Gastroesophageal sphincter (tissue), 3 donors: ENCODE measurements around the gene KIF13A.

Experiments used
- CTCF ChIP-seq, 4 experiments: fragments of 200-600 bp in 2 of 4; fragments of 450-650 bp in 2 of 4; sonication (generic) in 1 of 4; IDR thresholded peaks; one replicate each; pipeline ENCODE4 v1.5.1; 2017 to 2019; ENCODE audit warnings: antibody characterized with exemption in 4 of 4, mild to moderate bottlenecking in 2 of 4, moderate library complexity in 2 of 4
- POLR2AphosphoS5 ChIP-seq: sonication (generic); formaldehyde crosslinking; IDR thresholded peaks from one replicate; pipeline ENCODE4 v1.6.1; 2017; ENCODE audit warnings: antibody characterized with exemption

- TF ChIP-seq CTCF (IDR thresholded peaks at IDR 0.05) (no peak), POLR2AphosphoS5 (no peak)
These were observed 82.8 kb downstream of the KIF13A start for GRCh38 chr6:17904491-17905120.
